Measurements from ENCODE around the gene INTS6L. TPM values are rescaled to one million over a fixed set of nuclear protein-coding genes. Genes with fewer than 3 reads are reported as not detected.
A peak's percentile ranks its signal among the peaks of the same experiment; 100 is the strongest.

Gene INTS6L
- total RNA-seq, 1 donor = 4.7 TPM

- DNase-seq (ENCODE audit: insufficient read length, low spot score, missing footprints) = no peak
Measured at GRCh38 chrX:135481696-135482179, 38.7 kb upstream of the INTS6L start.

DNA sequence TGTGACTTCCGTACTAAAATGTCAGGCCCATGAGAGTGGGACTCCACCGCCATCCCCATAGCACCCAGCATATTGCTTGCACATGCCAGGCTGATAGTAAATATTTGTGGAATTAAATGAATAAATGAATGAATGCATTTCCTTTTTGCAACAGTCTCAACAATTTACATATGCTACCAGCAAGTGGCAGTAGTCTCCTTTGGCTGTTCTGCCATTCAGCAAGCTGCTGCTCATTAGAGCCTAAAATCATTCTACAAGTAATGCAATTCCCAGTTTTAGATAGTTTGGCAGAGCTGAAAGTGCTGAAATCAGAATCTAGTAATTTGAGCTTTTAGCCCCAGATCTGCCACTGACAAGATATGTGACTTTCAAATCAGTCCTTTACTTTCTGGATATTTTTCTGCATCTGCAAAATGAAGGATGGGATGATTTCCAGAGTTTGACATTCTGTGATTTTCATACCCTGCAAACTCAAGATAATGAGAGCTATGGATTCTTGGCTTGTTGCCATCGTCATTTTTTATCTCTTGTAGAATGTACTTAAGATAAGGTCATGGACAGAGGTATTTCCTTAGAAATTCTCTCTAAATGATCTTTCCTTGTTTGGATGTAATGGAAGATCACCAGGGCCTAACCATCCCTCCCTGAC lies 35.7 kb upstream of the INTS6L start:
- peaks cover 4% of the 10 kb centered on the region for H3K27me3 ChIP-seq (ENCODE audit: insufficient read depth, low read length)
- no peak overlapping the region for H3K4me3 ChIP-seq (ENCODE audit: insufficient read depth, low read length)
- no peaks in the 10 kb centered on the region for H3K79me2 ChIP-seq (ENCODE audit: insufficient read depth, low read length)
- no peak overlapping the region for H2AFZ ChIP-seq (ENCODE audit: low read length)
- H3K4me1 ChIP-seq (ENCODE audit: insufficient read depth, low read length) = no peaks in the 10 kb centered on the region
- no peak overlapping the region for H3K27ac ChIP-seq (ENCODE audit: low read depth, low read length)
- no peak overlapping the region for H3K4me2 ChIP-seq (ENCODE audit: insufficient read depth, low read length)
- H3K9me3 ChIP-seq (ENCODE audit: low read depth, low read length) = no peaks in the 10 kb centered on the region
- TF ChIP-seq CTCF (IDR thresholded peaks at IDR 0.05; ENCODE audit: extremely low read depth, low read depth, low read length) = peak; percentile 58
- no peaks in the 10 kb centered on the region for H4K20me1 ChIP-seq (ENCODE audit: insufficient read depth, low read length)
- no peaks in the 10 kb centered on the region for H3K36me3 ChIP-seq (ENCODE audit: insufficient read depth, low read length)
- no peak for DNase-seq (ENCODE audit: insufficient read length, low spot score, missing footprints)

More at GRCh38 chrX:135481696-135482179, 38.7 kb upstream of the INTS6L start:
- Histone ChIP-seq H3K79me2 (ENCODE audit: insufficient read depth, low read length) (no peaks in the 10 kb centered on the region), H3K27me3 (ENCODE audit: insufficient read depth, low read length) (peaks cover 4% of the 10 kb centered on the region), H3K4me3 (ENCODE audit: insufficient read depth, low read length) (no peak overlapping the region), H2AFZ (ENCODE audit: low read length) (no peak overlapping the region), H3K4me2 (ENCODE audit: insufficient read depth, low read length) (no peak overlapping the region), H3K36me3 (ENCODE audit: insufficient read depth, low read length) (no peaks in the 10 kb centered on the region), H3K9me3 (ENCODE audit: low read depth, low read length) (no peaks in the 10 kb centered on the region), H3K4me1 (ENCODE audit: insufficient read depth, low read length) (no peaks in the 10 kb centered on the region), H3K27ac (ENCODE audit: low read depth, low read length) (no peak overlapping the region), H4K20me1 (ENCODE audit: insufficient read depth, low read length) (no peaks in the 10 kb centered on the region)
- no peak for TF ChIP-seq CTCF (IDR thresholded peaks at IDR 0.05; ENCODE audit: extremely low read depth, low read depth, low read length)

DNA sequence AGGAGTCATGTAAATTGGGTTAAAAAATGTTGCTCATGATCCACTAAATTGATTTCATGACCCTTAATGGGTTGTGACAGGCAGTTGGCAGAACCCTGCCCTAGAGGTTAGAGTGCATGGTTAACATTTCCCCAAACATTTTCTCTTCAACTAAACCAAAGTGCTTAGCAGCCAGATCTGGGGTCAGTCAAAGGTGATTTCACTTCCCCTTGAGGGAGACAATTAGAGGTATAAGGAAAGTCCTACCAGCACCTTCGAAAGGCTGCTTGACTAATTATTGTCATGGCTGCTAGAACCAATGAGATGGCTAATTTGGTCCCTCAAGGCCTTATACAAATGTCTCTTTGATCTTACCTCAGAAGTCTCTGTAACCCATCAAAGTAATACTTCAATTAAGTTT lies 30.9 kb upstream of the INTS6L start:
- Histone ChIP-seq H4K20me1 (ENCODE audit: insufficient read depth, low read length) (no peaks in the 10 kb centered on the region), H3K79me2 (ENCODE audit: insufficient read depth, low read length) (no peaks in the 10 kb centered on the region), H2AFZ (ENCODE audit: low read length) (no peak overlapping the region), H3K27ac (ENCODE audit: low read depth, low read length) (no peak overlapping the region), H3K4me3 (ENCODE audit: insufficient read depth, low read length) (no peak overlapping the region), H3K4me2 (ENCODE audit: insufficient read depth, low read length) (no peak overlapping the region), H3K9me3 (ENCODE audit: low read depth, low read length) (no peaks in the 10 kb centered on the region), H3K36me3 (ENCODE audit: insufficient read depth, low read length) (no peaks in the 10 kb centered on the region), H3K27me3 (ENCODE audit: insufficient read depth, low read length) (peaks cover 4% of the 10 kb centered on the region), H3K4me1 (ENCODE audit: insufficient read depth, low read length) (no peaks in the 10 kb centered on the region)
- DNase-seq (ENCODE audit: insufficient read length, low spot score, missing footprints) = no peak
- no peak for TF ChIP-seq CTCF (IDR thresholded peaks at IDR 0.05; ENCODE audit: extremely low read depth, low read depth, low read length)

- H3K79me2 ChIP-seq (ENCODE audit: insufficient read depth, low read length) = no peaks in the 10 kb centered on the region
- H3K4me2 ChIP-seq (ENCODE audit: insufficient read depth, low read length) = no peak overlapping the region
- H3K4me3 ChIP-seq (ENCODE audit: insufficient read depth, low read length) = no peak overlapping the region
- no peak overlapping the region for H2AFZ ChIP-seq (ENCODE audit: low read length)
- H4K20me1 ChIP-seq (ENCODE audit: insufficient read depth, low read length) = no peaks in the 10 kb centered on the region
- H3K27ac ChIP-seq (ENCODE audit: low read depth, low read length) = no peak overlapping the region
- TF ChIP-seq CTCF (IDR thresholded peaks at IDR 0.05; ENCODE audit: extremely low read depth, low read depth, low read length) = no peak
- DNase-seq (ENCODE audit: insufficient read length, low spot score, missing footprints) = no peak
- H3K36me3 ChIP-seq (ENCODE audit: insufficient read depth, low read length) = no peaks in the 10 kb centered on the region
- H3K4me1 ChIP-seq (ENCODE audit: insufficient read depth, low read length) = no peaks in the 10 kb centered on the region
- H3K9me3 ChIP-seq (ENCODE audit: low read depth, low read length) = no peaks in the 10 kb centered on the region
- no peaks in the 10 kb centered on the region for H3K27me3 ChIP-seq (ENCODE audit: insufficient read depth, low read length)
Measured at GRCh38 chrX:135490979-135491514, 29.4 kb upstream of the INTS6L start.

Data from osteoblast (primary cell).